Stimulated activated CD8-positive, alpha-beta memory T cell treated with anti-CD3 and anti-CD28 coated beads, Interleukin-7, amount 100 ng/mL, for 4 hours (primary cell): ENCODE data around the gene TLE2.

Experiments used
- DNase-seq, 2 donors: peaks; one replicate each; pipeline ENCODE4 v3.0.0-alpha.2; 2020; ENCODE audit warnings: low read depth in 2 of 2

TLE2 gene

DNA sequence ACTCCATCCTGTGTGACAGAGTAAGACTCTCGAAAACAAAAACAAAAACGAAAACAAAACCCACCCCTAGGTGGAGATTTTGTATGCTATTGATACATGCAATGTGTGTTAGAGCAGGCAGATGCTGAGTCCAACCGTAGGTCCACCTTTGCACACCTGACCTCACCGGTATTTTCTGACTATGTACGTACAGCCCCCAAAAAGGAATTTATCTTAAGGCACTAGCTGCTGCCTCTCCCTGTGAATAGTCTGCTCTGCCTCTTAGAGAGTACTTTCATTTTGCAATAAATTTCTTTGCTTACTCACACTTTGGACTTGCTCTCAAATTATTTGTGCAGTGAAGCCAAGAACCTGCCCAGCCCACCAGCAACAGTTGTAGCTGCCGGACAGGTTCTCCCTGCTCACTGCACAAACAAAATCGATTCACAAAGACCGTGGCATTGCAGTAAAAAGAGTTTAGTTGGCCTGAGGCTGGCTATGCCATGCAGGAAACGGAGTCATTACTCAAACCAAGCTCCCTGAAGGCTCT, 76.1 kb downstream of the TLE2 start:
- DNase-seq: no peak

DNA sequence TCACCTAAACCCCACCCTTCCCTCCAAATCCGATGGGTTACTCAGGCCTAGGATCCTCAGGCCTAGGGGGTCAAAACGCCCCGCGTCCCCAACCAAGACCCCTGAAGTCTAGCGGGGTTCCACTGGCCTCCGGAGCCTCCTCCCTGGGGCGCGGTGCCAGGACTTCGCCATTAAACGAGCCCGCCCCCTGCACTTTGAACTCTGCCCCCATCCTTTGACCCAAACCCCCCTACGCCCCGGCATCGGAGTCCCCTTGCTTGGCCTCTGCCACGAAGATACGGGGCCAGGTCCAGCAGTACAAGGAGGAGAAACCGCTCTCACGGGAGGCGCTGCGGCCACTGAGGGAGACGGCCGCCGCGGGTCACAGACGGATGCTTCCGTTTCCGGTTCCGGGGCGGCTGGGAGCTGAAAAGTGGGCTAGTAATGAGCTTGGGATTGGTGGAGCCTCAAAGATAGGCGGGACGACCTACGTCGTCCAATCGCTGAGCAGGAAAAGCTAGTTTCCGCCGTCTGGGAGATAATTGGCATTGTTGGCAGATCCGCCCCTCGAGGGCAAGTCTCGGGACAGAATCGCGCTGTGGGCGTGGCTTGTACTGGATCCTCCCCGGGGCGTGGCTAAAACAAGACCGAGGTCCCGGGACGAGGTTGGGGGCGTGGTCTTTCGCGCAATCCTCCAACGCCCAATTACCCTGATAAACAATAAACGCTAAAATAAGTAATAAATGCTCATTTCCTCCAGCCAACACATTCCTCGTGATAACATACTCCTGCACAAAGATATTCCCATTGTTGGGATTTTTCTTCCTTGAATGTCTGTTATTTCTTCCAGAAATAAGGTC, 78.6 kb downstream of the TLE2 start:
- DNase-seq: peak; percentile 99 to 100

DNA sequence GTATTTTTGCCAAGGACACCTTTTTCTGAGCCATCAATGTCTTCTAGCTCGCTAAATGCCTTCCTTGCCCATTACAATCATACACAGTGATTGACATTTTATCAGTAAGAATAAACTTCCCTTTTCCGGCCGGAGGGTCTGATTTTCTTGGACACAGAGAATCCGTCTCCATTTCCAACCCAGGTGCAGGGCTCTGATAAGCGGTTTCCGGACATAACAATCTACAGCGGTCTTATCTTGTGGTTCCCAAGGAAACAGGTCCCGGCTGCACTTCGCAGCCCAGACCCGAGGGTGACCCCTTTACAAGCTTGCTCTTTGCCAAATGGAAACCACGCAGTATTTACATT, 79.2 kb downstream of the TLE2 start:
- no peak for DNase-seq
